Measurements from ENCODE around the gene CYYR1.

CYYR1 gene

GRCh38 chr21:26433386-26433785 is 139.7 kb downstream of the CYYR1 start:
- DNase-seq (ENCODE audit: low read depth): no peak

DNA sequence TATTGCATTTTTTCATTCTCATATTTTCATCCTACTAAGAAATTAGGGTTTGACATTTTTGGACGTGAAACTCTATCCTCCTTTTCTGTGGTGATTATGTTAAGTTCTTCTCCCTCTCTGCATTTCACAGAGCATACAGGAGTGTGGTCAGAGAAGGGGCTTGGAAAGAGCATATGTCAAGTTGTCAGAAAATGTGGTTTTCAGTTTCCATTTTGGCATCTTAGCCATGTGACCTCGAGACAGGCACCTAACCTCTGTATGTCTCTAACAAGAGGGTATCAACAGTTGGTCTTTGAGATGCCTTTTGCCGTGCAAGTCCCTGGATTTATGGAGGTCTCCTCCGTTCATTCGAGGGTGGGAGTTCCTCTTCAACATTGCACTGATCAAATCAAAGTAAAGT is 140.7 kb downstream of the CYYR1 start:
- no peak for DNase-seq (ENCODE audit: low read depth)

GRCh38 chr21:26425576-26425975 is 147.5 kb downstream of the CYYR1 start:
- DNase-seq (ENCODE audit: low read depth): no peak

- no peak for DNase-seq (ENCODE audit: low read depth)
Observed at GRCh38 chr21:26423511-26423910, 149.6 kb downstream of the CYYR1 start.

DNA sequence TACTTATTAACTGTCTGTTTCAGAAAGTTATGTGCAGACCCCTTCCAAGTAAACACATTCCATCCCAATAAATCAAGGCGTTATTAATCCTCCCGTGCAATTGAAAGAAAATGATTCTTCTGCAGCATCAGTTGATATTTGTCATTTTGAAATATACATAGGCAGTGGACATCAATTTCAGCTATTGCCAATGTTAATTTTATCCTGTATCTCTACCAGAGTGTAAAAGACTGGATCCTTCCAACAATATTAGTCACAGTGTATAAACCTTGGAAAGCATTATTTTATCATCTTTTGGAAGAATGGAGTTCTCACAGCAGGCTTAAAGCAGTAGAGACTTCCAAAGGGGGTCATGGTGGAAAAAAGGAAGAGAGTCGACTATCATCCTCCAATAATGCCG is 150.4 kb downstream of the CYYR1 start:
- no peak for DNase-seq (ENCODE audit: low read depth)

- DNase-seq (ENCODE audit: low read depth): no peak
Observed at GRCh38 chr21:26422138-26422537, 150.9 kb downstream of the CYYR1 start.

DNA sequence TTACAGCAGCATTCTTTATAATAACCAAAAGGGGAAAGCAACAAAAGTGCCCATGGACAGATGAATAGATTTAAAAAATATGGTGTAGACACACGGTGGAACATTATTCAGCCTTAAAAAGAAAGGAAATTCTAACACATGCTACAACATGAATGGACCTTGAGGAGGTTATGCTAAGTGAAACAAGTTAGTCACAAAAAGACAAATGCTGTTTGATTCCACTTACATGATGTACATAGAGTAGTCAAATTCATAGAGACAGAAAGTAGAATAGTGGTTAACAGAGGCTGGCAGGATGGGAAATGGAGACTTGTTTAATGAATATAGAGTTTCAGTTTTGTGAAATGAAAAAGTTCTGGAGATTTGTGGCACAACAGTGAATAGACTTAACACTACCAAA is 151.4 kb downstream of the CYYR1 start:
- DNase-seq (ENCODE audit: low read depth): no peak

All from fibroblast of the conjunctiva (primary cell).